ENCODE results near the gene MAP1A. TPM values are rescaled to one million over a fixed set of nuclear protein-coding genes. Genes with fewer than 3 reads are reported as not detected.

The MAP1A gene
- total RNA-seq, 2 experiments from 2014 or later: 1.3 TPM

GRCh38 chr15:43522247-43522646 is 4.8 kb downstream of the MAP1A start:
- CTCF ChIA-PET: interaction anchor here (0.9 kb wide), 1 partner anchor 9 kb away, joined by 4 read pairs; no protein-coding TSS in a partner anchor
- DNase-seq (no peak), ATAC-seq (no peak)
- intact Hi-C loops (cut with DNase I, micrococcal nuclease): no loop called here
- H3K27ac Mint-ChIP-seq: no peak overlapping the region
- POLR2A ChIA-PET: no interaction called here
- H3K9me3 Mint-ChIP-seq (ENCODE audit: low read depth): no peaks in the 10 kb centered on the region
- H3K4me3 Mint-ChIP-seq: no peak overlapping the region
- H3K36me3 Mint-ChIP-seq (ENCODE audit: low read depth): no peaks in the 10 kb centered on the region
- H3K27me3 Mint-ChIP-seq: peaks cover 9% of the 10 kb centered on the region
- peaks cover 22% of the 10 kb centered on the region for H3K4me1 Mint-ChIP-seq

GRCh38 chr15:43523646-43524045 is 6.2 kb downstream of the MAP1A start:
- intact Hi-C loops (cut with DNase I, micrococcal nuclease): no loop called here
- no peaks in the 10 kb centered on the region for H3K9me3 Mint-ChIP-seq (ENCODE audit: low read depth)
- H3K36me3 Mint-ChIP-seq (ENCODE audit: low read depth): no peaks in the 10 kb centered on the region
- CTCF ChIA-PET: interaction anchor here (0.8 kb wide), 1 partner anchor 30 kb away, joined by 3 read pairs; the partner anchor contains the start of gene TP53BP1
- ATAC-seq: no peak
- H3K4me1 Mint-ChIP-seq: peaks cover 12% of the 10 kb centered on the region
- no peak for DNase-seq
- no peak overlapping the region for H3K4me3 Mint-ChIP-seq
- no peak overlapping the region for H3K27ac Mint-ChIP-seq
- H3K27me3 Mint-ChIP-seq: peaks cover 2% of the 10 kb centered on the region
- POLR2A ChIA-PET: no interaction called here

GRCh38 chr15:43524254-43524845 is 6.9 kb downstream of the MAP1A start:
- H3K27me3 Mint-ChIP-seq: no peaks in the 10 kb centered on the region
- CTCF ChIA-PET: interaction anchor here (0.8 kb wide), 2 partner anchors 10 to 31 kb away, joined by 3 read pairs; partner anchors contain the start of gene TP53BP1
- intact Hi-C loops (cut with DNase I, micrococcal nuclease): no loop called here
- ATAC-seq (peak; percentile 39), DNase-seq (no peak)
- no peak overlapping the region for H3K27ac Mint-ChIP-seq
- H3K9me3 Mint-ChIP-seq (ENCODE audit: low read depth): no peaks in the 10 kb centered on the region
- no peak overlapping the region for H3K4me3 Mint-ChIP-seq
- H3K4me1 Mint-ChIP-seq: peaks cover 12% of the 10 kb centered on the region
- POLR2A ChIA-PET: no interaction called here
- H3K36me3 Mint-ChIP-seq (ENCODE audit: low read depth): no peaks in the 10 kb centered on the region

DNA sequence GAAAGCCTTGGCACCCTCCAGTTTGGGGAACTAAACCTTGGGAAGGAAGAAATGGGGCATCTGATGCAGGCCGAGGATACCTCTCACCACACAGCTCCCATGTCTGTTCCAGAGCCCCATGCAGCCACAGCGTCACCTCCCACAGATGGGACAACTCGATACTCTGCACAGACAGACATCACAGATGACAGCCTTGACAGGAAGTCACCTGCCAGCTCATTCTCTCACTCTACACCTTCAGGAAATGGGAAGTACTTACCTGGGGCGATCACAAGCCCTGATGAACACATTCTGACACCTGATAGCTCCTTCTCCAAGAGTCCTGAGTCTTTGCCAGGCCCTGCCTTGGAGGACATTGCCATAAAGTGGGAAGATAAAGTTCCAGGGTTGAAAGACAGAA is 7.7 kb downstream of the MAP1A start:
- Mint-ChIP-seq H3K4me3 (no peak overlapping the region), H3K9me3 (ENCODE audit: low read depth) (no peaks in the 10 kb centered on the region), H3K4me1 (peaks cover 12% of the 10 kb centered on the region), H3K36me3 (ENCODE audit: low read depth) (no peaks in the 10 kb centered on the region), H3K27me3 (no peaks in the 10 kb centered on the region), H3K27ac (no peak overlapping the region)
- DNase-seq (peak; percentile 22), ATAC-seq (peak; percentile 65)
- POLR2A ChIA-PET: no interaction called here
- intact Hi-C loops (cut with DNase I, micrococcal nuclease): no loop called here
- CTCF ChIA-PET: interaction anchor here (0.6 to 0.9 kb wide), 4 partner anchors 11 to 257 kb away, joined by 3 read pairs; no protein-coding TSS in a partner anchor

DNA sequence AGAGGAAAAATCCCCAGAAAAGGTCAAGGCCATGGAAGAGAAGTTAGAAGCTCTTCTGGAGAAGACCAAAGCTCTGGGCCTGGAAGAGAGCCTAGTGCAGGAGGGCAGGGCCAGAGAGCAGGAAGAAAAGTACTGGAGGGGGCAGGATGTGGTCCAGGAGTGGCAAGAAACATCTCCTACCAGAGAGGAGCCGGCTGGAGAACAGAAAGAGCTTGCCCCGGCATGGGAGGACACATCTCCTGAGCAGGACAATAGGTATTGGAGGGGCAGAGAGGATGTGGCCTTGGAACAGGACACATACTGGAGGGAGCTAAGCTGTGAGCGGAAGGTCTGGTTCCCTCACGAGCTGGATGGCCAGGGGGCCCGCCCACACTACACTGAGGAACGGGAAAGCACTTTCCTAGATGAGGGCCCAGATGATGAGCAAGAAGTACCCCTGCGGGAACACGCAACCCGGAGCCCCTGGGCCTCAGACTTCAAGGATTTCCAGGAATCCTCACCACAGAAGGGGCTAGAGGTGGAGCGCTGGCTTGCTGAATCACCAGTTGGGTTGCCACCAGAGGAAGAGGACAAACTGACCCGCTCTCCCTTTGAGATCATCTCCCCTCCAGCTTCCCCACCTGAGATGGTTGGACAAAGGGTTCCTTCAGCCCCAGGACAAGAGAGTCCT is 9.0 kb downstream of the MAP1A start:
- Mint-ChIP-seq H3K27me3 (no peaks in the 10 kb centered on the region), H3K36me3 (ENCODE audit: low read depth) (no peaks in the 10 kb centered on the region), H3K4me1 (peaks cover 12% of the 10 kb centered on the region), H3K4me3 (no peak overlapping the region), H3K27ac (no peak overlapping the region), H3K9me3 (ENCODE audit: low read depth) (no peaks in the 10 kb centered on the region)
- no peak for ATAC-seq
- intact Hi-C loops (cut with DNase I, micrococcal nuclease): no loop called here
- ChIA-PET CTCF (interaction anchor here (0.8 to 1.1 kb wide), 2 partner anchors 11 to 12 kb away, joined by 3 read pairs; no protein-coding TSS in a partner anchor), POLR2A (interaction anchor here (0.5 kb wide), 1 partner anchor 143 kb away, joined by 3 read pairs; no protein-coding TSS in a partner anchor)
- no peak for DNase-seq

DNA sequence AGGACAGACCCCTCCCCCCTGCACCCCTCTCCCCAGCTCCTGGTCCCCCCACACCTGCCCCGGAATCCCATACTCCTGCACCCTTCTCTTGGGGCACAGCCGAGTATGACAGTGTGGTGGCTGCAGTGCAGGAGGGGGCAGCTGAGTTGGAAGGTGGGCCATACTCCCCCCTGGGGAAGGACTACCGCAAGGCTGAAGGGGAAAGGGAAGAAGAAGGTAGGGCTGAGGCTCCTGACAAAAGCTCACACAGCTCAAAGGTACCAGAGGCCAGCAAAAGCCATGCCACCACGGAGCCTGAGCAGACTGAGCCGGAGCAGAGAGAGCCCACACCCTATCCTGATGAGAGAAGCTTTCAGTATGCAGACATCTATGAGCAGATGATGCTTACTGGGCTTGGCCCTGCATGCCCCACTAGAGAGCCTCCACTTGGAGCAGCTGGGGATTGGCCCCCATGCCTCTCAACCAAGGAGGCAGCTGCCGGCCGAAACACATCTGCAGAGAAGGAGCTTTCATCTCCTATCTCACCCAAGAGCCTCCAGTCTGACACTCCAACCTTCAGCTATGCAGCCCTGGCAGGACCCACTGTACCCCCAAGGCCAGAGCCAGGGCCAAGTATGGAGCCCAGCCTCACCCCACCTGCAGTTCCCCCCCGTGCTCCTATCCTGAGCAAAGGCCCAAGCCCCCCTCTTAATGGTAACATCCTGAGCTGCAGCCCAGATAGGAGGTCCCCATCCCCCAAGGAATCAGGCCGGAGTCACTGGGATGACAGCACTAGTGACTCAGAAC is 9.8 kb downstream of the MAP1A start:
- ChIA-PET POLR2A (interaction anchor here (0.5 kb wide), 1 partner anchor 144 kb away, joined by 3 read pairs; no protein-coding TSS in a partner anchor), CTCF (interaction anchor here (0.8 to 1.1 kb wide), 2 partner anchors 12 to 13 kb away, joined by 3 read pairs; no protein-coding TSS in a partner anchor)
- Mint-ChIP-seq H3K9me3 (ENCODE audit: low read depth) (no peaks in the 10 kb centered on the region), H3K4me1 (peaks cover 12% of the 10 kb centered on the region), H3K36me3 (ENCODE audit: low read depth) (no peaks in the 10 kb centered on the region), H3K27ac (no peak overlapping the region), H3K27me3 (no peaks in the 10 kb centered on the region), H3K4me3 (no peak overlapping the region)
- no peak for ATAC-seq
- intact Hi-C loops (cut with DNase I, micrococcal nuclease): no loop called here
- DNase-seq: no peak

DNA sequence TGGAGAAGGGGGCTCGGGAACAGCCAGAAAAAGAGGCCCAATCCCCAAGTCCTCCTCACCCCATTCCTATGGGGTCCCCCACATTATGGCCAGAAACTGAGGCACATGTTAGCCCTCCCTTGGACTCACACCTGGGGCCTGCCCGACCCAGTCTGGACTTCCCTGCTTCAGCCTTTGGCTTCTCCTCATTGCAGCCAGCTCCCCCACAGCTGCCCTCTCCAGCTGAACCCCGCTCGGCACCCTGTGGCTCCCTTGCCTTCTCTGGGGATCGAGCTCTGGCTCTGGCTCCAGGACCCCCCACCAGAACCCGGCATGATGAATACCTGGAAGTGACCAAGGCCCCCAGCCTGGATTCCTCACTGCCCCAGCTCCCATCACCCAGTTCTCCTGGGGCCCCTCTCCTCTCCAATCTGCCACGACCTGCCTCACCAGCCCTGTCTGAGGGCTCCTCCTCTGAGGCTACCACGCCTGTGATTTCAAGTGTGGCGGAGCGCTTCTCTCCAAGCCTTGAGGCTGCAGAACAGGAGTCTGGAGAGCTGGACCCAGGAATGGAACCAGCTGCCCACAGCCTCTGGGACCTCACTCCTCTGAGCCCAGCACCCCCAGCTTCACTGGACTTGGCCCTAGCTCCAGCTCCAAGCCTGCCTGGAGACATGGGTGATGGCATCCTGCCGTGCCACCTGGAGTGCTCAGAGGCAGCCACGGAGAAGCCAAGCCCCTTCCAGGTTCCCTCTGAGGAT is 10.6 kb downstream of the MAP1A start:
- no peaks in the 10 kb centered on the region for H3K9me3 Mint-ChIP-seq (ENCODE audit: low read depth)
- peaks cover 12% of the 10 kb centered on the region for H3K4me1 Mint-ChIP-seq
- H3K36me3 Mint-ChIP-seq (ENCODE audit: low read depth): no peaks in the 10 kb centered on the region
- DNase-seq (no peak), ATAC-seq (no peak)
- ChIA-PET CTCF (interaction anchor here (0.9 kb wide), 1 partner anchor 24 kb away, joined by 3 read pairs; no protein-coding TSS in a partner anchor), POLR2A (interaction anchor here (0.6 kb wide), 1 partner anchor 502 kb away, joined by 3 read pairs; no protein-coding TSS in a partner anchor)
- H3K4me3 Mint-ChIP-seq: no peak overlapping the region
- H3K27ac Mint-ChIP-seq: no peak overlapping the region
- H3K27me3 Mint-ChIP-seq: no peaks in the 10 kb centered on the region
- intact Hi-C loops (cut with DNase I, micrococcal nuclease): no loop called here

DNA sequence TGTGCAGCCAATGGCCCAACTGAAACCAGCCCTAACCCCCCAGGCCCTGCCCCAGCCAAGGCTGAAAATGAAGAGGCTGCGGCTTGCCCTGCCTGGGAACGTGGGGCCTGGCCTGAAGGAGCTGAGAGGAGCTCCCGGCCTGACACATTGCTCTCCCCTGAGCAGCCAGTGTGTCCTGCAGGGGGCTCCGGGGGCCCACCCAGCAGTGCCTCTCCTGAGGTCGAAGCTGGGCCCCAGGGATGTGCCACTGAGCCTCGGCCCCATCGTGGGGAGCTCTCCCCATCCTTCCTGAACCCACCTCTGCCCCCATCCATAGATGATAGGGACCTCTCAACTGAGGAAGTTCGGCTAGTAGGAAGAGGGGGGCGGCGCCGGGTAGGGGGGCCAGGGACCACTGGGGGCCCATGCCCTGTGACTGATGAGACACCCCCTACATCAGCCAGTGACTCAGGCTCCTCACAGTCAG is 11.2 kb downstream of the MAP1A start:
- intact Hi-C loops (cut with DNase I, micrococcal nuclease): no loop called here
- Mint-ChIP-seq H3K36me3 (ENCODE audit: low read depth) (no peaks in the 10 kb centered on the region), H3K4me3 (no peak overlapping the region), H3K9me3 (ENCODE audit: low read depth) (no peaks in the 10 kb centered on the region), H3K4me1 (peaks cover 12% of the 10 kb centered on the region), H3K27me3 (no peaks in the 10 kb centered on the region), H3K27ac (no peak overlapping the region)
- ATAC-seq (no peak), DNase-seq (no peak)
- ChIA-PET POLR2A (interaction anchor here (0.6 kb wide), 1 partner anchor 502 kb away, joined by 3 read pairs; no protein-coding TSS in a partner anchor), CTCF (interaction anchor here (0.9 kb wide), 1 partner anchor 24 kb away, joined by 3 read pairs; no protein-coding TSS in a partner anchor)

- no peak overlapping the region for H3K4me3 Mint-ChIP-seq
- no peaks in the 10 kb centered on the region for H3K9me3 Mint-ChIP-seq (ENCODE audit: low read depth)
- no peak overlapping the region for H3K27ac Mint-ChIP-seq
- no peaks in the 10 kb centered on the region for H3K27me3 Mint-ChIP-seq
- CTCF ChIA-PET: no interaction called here
- intact Hi-C loops (cut with DNase I, micrococcal nuclease): no loop called here
- ATAC-seq (no peak), DNase-seq (no peak)
- H3K4me1 Mint-ChIP-seq: peaks cover 12% of the 10 kb centered on the region
- H3K36me3 Mint-ChIP-seq (ENCODE audit: low read depth): no peaks in the 10 kb centered on the region
- POLR2A ChIA-PET: no interaction called here
Measured at GRCh38 chr15:43529141-43529540, 11.7 kb downstream of the MAP1A start.

GRCh38 chr15:43529587-43530345 is 12.4 kb downstream of the MAP1A start:
- ChIA-PET CTCF (interaction anchor here (0.6 kb wide), 1 partner anchor 88 kb away, joined by 3 read pairs; no protein-coding TSS in a partner anchor), POLR2A (no interaction called here)
- Mint-ChIP-seq H3K9me3 (ENCODE audit: low read depth) (no peaks in the 10 kb centered on the region), H3K4me3 (no peak overlapping the region), H3K36me3 (ENCODE audit: low read depth) (no peaks in the 10 kb centered on the region), H3K27ac (no peak overlapping the region), H3K4me1 (peaks cover 8% of the 10 kb centered on the region), H3K27me3 (no peaks in the 10 kb centered on the region)
- ATAC-seq (no peak), DNase-seq (no peak)
- intact Hi-C loops (cut with DNase I, micrococcal nuclease): no loop called here

All from activated CD4-positive, alpha-beta T cell treated with anti-CD3 and anti-CD28 coated beads for 36 hours (primary cell).